ENCODE data around the gene ACBD5. TPM values are rescaled to one million over a fixed set of nuclear protein-coding genes. Genes with fewer than 3 reads are reported as not detected.
"Not testable (repeated sequence)": the region's sequence is repeated elsewhere in the genome, so short reads cannot be mapped to it uniquely, and the experiment has no call there.

ACBD5 gene
- 13.7 TPM for polyA plus RNA-seq (2012; ENCODE audit: insufficient read depth, insufficient read length)

DNA sequence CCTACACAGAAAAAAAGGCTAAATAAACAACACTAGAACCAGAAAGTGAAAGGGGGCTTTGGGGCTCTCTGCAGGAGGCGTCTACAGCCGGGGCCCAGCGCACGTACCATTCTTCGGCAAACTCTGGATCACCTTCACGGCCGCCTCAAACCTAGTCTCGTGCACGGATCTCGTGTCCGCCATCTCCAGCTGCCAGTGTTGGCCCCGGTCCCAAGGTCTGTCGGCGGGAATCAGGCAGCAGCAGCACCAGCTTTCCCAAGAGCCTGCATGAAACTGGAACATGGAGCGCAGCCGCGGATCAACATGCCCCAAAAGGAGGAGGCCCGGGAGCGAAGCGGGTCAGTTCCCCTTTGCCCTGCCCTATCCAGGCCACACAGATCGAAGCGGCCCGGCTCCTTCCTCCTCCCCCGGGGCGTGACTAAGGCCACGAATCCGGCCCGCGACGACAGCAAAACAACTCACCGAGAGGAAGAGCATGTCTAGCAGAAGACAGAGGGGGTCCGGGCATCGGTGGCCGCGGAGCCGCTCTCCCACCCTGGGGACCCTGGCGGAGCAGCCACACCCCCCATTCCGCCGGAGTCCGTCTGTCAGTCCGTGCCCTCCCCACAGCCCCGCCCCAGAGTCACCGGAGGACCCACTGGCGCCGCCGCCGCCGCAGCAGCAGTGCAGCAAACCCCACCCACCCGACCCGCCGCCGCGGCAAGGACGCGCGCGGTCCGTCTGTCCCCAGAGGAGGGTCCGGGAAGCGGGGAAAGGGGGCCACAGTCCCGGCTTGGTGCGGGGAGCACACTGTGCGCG, at the start of gene ACBD5:
Gene ACBD5, minus strand, starts transcription at position 586 of the 798 bp plus-strand sequence. Its CDS starts 109 bp downstream, at position 477.
- H3K4me3 ChIP-seq (ENCODE audit: low read length) = peak within 1 kb of the TSS; percentile 84
- DNase-seq (ENCODE audit: low read depth, low spot score) = peak; percentile 14

GRCh38 chr10:27285093-27285492, 44.5 kb upstream of the ACBD5 start:
- peak; percentile 14 for DNase-seq (ENCODE audit: low read depth, low spot score)
- no peak overlapping the region for H3K4me3 ChIP-seq (ENCODE audit: low read length)

- H3K4me3 ChIP-seq (ENCODE audit: low read length) = no peak overlapping the region
- DNase-seq (ENCODE audit: low read depth, low spot score) = no peak
These were observed 36.0 kb upstream of the ACBD5 start for GRCh38 chr10:27276581-27276980.

- not testable (repeated sequence) for H3K4me3 ChIP-seq (ENCODE audit: low read length); DNase-seq (ENCODE audit: low read depth, low spot score)
These were observed 25.4 kb upstream of the ACBD5 start for GRCh38 chr10:27266025-27266424.

DNA sequence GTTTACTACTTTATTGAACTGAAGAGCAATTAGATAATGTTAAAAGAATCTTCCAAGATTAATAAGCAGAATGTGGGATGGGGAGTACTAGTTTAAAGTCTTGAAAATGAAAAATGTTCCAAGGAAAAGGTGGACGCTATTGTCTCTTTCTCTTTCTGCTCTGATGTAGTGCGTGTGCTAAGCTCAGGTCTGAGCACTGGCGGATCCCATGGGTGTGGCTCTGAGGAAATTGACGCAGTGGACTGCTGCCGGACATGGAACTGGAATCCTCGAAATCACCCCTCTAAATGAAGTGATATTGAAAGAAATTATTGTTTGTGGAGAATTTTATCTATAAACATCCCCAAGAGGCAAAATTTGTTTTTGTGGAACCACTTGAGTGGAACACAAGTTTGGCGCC, 22.2 kb upstream of the ACBD5 start:
- H3K4me3 ChIP-seq (ENCODE audit: low read length); DNase-seq (ENCODE audit: low read depth, low spot score): not testable (repeated sequence)

- DNase-seq (ENCODE audit: low read depth, low spot score) = no peak
- no peak overlapping the region for H3K4me3 ChIP-seq (ENCODE audit: low read length)
These were observed 18.5 kb upstream of the ACBD5 start for GRCh38 chr10:27258838-27259812.

- DNase-seq (ENCODE audit: low read depth, low spot score) = no peak
- no peak overlapping the region for H3K4me3 ChIP-seq (ENCODE audit: low read length)
These were observed 17.9 kb upstream of the ACBD5 start for GRCh38 chr10:27258492-27258837.

- H3K4me3 ChIP-seq (ENCODE audit: low read length) = no peak overlapping the region
- DNase-seq (ENCODE audit: low read depth, low spot score) = no peak
These were observed 15.9 kb upstream of the ACBD5 start for GRCh38 chr10:27256299-27257189.

DNA sequence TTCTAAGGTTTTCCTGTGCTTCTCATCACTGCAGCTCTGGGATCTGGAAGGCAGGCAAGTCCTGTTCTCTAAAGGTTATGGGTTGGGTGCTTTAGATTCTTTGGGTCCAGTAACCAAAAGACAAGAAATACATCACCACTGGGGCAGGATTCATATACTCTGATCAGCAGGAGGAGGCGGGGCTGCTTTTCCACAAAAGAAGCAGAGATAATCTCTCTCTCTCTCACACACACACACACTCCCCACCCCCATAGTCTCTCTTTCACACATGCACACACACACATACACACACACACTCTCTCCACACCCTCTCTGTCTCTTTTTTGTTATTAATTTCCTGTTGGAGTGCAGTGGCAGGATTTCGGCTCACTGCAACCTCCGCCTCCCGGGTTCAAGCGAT, 13.0 kb upstream of the ACBD5 start:
- no peak for DNase-seq (ENCODE audit: low read depth, low spot score)
- no peak overlapping the region for H3K4me3 ChIP-seq (ENCODE audit: low read length)

DNA sequence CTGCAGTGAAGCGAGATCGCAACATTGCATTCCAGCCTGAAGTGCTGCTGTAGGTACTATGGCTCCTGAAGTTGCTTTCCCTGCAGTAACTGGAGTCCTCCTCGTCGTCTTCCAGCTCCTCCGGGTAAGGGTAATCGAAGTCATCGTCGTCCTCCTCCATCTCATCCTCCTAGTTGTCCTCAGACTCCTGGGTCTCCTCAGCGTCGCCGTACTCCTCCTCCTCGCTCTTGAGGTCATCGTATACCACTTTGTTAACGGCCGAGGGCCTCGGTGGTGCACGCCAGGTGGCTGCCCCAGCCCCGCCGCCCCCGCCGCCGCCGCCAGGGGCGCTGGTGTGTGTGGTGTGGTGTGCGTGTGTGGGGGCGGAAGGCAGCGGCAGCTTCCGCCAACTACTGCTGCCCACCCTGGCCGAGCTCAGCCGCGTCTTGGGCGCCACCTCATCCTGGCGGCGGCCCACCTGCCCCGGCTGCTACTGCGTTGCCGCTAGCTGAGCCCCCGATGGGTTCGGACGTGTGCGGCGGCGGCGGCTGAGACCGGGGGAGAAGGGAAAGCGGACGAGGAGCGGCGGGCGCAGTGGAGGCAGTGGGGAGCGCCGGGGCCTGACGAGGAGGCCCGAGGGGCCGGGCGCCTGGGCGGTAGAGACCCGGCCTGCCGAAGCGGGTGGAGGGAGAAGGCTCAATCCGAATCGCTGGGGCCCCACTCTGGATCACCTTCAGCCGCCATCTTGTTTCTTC, 11.8 kb upstream of the ACBD5 start:
- DNase-seq (ENCODE audit: low read depth, low spot score) = no peak
- H3K4me3 ChIP-seq (ENCODE audit: low read length) = no peak overlapping the region

GRCh38 chr10:27251554-27251953, 11.0 kb upstream of the ACBD5 start:
- H3K4me3 ChIP-seq (ENCODE audit: low read length) = no peak overlapping the region
- no peak for DNase-seq (ENCODE audit: low read depth, low spot score)

GRCh38 chr10:27248215-27248614, 7.6 kb upstream of the ACBD5 start:
- DNase-seq (ENCODE audit: low read depth, low spot score) = no peak
- H3K4me3 ChIP-seq (ENCODE audit: low read length) = no peak overlapping the region

- no peak for DNase-seq (ENCODE audit: low read depth, low spot score)
- no peak overlapping the region for H3K4me3 ChIP-seq (ENCODE audit: low read length)
These were observed 6.8 kb upstream of the ACBD5 start for GRCh38 chr10:27247441-27247840.

GRCh38 chr10:27247006-27247405, 6.4 kb upstream of the ACBD5 start:
- no peak overlapping the region for H3K4me3 ChIP-seq (ENCODE audit: low read length)
- no peak for DNase-seq (ENCODE audit: low read depth, low spot score)

DNA sequence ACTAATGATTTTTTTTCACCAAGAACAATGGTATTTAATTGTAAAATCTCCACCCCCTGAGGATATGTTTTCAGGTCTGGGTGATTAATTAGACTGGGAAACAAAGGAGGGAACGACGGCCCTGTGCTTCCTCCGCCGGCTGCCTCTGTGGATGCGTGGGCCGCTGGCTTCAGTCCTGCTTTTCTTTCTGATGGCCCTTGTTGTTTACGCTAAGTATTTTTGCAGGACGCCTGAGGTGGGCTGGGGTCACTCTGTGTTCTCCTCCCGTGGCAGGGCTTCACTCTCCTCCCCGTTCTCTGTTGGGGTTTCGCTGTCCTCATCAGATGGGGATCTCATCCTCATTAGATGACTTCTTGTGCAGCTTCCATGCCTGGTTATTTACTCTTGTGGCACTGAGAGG, 5.2 kb upstream of the ACBD5 start:
- no peak for DNase-seq (ENCODE audit: low read depth, low spot score)
- no peak overlapping the region for H3K4me3 ChIP-seq (ENCODE audit: low read length)

GRCh38 chr10:27244976-27245375, 4.4 kb upstream of the ACBD5 start:
- no peak for DNase-seq (ENCODE audit: low read depth, low spot score)
- no peak overlapping the region for H3K4me3 ChIP-seq (ENCODE audit: low read length)

DNA sequence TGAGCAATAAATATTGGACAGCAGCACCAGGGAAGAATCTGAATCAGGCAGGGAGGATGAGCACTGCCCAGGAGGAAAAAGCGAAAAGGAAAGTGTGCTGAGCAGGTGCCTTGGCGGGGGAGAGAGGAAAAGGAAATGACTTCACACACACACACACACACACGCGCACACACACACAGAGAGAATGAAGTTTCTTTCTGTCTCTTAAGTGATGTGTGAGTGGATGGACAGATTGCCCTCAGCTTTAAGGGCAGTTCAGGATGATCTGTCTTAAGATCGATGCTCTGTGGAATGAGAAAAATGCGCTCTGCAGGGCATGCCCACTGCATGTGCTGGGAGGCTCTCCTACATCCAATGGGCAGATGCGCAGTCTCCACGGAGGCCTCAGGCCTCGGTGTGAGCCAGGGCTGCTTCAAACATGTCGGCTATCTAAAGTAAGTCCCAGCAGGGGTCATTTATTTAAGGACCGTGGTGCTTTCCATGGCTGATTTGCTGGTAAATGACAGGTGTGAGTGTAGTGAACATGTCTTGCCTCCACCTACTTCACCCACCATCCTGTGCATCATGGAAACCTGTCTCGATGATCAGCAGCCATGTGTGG, 2.5 kb upstream of the ACBD5 start:
- peak overlapping the region; percentile 84 for H3K4me3 ChIP-seq (ENCODE audit: low read length)
- peak; percentile 75 for DNase-seq (ENCODE audit: low read depth, low spot score)

DNA sequence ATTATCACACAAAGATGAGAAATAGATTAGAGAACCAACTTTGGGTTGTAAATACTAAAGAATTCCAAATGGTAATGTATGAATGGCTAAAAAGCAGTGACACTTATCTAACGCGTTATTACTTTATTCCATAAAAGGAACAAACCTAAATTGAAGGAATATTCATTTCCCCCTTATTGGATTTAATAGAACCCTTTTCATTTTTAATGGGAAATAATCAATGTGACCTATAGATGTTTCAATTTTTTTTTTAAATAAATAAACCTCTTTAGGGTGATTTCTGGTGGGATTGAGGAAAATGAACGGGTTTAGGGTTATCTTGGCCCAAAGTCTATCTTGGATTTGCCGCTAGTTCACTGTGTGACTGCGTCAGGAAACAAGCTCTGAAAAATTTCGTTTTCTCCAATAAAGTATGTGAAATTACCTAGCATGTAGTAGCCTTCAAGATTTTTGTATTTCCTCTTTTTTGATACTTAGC, 1.9 kb upstream of the ACBD5 start:
- H3K4me3 ChIP-seq (ENCODE audit: low read length) = peak overlapping the region; percentile 84
- no peak for DNase-seq (ENCODE audit: low read depth, low spot score)
